ENCODE results near the gene PRELID2.
A peak's percentile ranks its signal among the peaks of the same experiment; 100 is the strongest.
"Not testable (repeated sequence)": the region's sequence is repeated elsewhere in the genome, so short reads cannot be mapped to it uniquely, and the experiment has no call there.

Gene PRELID2

DNA sequence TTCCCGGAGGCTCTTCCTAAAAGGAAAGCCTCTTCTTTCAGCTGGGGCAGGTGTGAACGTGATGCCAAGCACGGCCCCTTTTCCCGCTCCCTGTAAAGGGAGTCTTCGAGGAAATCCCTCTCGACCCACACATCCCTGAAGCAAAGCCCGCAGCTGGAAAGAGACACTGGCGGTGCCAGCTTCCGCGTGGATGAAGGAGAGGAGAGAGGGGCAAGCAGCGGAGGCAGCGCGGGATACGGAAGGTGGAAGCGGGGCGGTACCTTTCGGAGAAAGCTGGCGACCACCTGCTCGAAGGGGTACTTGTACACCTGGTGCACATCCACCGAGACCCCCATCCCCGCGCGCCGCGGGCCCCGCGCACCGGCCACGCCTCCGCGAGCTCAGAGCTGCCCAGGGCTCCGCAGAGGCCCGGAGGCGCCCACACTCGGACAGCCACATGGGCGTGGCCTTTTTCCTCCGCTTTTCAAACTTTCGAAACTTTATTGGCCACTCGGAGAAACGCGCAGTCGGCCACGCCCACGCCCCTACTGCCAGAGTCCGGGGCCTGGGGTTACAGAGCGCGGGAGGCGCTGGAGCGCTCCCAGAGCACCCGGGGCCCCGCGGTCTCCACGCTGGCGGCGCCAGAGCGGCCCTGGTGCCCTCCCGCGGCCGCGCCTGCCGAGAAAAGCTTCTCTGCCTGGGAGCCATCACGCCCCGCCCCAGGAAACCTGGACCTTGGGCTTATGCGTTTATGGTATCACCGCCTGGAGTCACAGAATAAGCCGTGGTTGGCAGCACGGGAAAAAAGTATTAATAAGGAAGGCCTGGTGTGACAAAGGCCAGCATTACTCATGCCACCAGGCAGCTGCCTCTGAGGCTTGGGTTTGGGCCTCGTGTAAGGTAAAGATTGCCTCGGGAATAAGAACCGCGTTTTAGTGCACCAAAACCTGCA is at the start of gene PRELID2:
Gene PRELID2 (minus strand): TSS at position 426 of the 931 bp plus-strand sequence. CDS start 91 bp downstream, at position 335.
- peak; percentile 76 for DNase-seq

DNA sequence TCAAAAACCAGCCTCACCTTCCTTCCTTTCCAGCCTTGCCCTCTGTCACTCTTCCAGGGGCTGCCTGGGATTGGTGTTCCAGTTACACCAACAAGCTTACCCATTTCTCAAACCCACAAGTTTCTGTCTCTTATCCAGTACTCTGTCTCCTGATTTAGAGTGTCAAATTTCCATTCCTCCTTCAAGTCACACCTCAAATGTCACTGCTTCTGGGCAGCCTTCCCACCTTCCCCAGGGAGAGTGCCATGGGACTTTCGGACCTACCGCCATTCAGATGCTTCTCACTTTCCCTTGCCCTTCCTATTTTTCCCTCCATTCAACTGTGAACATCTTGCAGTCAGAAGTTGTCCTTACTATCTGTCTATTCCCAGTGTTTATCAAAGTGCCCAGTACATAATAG is 39.6 kb upstream of the PRELID2 start:
- DNase-seq = no peak

DNA sequence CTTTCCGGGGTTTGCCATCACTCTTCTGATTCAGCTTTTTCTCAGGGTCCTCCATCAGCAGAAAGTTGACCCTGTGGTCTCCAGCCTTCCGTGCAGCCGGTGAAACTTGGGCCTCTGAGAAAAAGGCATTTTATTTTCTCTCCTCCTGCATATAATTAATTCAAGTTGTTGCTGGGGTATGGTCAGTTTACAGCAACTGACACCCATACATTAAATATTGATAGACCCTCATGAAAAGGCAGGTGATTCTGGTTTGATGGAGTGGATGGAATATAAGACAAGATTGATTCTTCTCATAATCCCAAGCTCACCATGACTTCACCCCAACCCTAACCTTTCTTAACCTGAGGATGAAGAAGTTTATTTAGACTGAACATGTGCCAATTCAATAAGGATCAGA is 37.8 kb upstream of the PRELID2 start, which contains the start of gene GRXCR2:
Gene GRXCR2 (minus strand): TSS at position 101 of the 400 bp plus-strand sequence. CDS start 46 bp downstream, at position 55.
- DNase-seq = no peak

DNA sequence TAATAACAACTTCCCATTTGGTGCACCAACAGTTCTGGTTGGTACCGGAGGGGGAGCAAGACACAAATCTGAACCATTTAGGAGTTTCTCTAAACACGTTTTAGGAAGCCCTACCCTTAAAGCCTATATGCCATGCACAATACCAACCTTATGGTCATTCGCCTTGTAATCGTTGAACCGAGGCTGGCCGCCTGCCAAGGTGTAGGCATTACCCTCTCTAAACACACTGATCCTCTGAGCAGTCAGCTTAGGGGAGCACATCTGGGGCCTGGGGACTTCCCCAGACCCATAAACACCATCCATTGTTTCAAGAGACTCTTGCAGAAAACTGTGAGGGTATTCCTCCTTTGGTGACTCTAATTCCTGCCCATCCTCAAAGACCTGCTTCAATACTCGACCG is 37.3 kb upstream of the PRELID2 start:
- DNase-seq = no peak

DNA sequence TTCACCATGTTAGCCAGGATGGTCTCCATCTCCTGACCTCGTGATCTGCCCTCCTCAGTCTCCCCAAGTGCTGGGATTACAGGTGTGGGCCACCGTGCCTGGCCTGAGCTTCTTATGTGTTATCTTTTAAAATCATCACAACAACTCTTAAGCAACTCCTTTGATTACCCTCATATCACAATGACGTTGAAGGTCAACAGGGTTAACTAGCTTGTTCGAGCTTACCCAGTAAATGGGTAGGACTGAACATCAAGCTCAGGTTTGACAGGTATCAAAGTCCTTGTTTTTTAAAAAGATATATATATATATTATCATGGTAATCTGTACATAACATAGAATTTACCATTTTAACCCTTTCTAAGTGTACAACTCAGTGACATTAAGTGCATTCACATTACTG is 34.6 kb upstream of the PRELID2 start:
- no peak for DNase-seq

DNA sequence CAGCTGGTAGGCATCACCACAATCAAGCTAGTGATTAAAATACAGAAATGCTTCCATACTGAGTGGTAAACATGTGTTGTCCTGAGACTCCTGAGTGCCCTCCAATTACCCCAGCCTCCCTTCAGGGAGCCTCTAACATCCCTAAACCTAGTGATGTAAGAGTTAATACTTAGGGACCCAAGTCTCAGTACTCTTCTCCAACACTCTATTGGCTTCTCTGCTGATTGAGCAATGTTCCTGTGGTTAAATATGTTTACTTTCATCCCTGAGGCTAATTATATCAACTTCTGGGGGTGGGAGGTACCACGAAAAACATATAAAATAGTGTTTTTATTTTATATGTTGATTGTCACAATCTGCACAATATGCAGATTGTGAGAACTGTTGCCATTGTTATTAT is 32.7 kb upstream of the PRELID2 start:
- no peak for DNase-seq

DNA sequence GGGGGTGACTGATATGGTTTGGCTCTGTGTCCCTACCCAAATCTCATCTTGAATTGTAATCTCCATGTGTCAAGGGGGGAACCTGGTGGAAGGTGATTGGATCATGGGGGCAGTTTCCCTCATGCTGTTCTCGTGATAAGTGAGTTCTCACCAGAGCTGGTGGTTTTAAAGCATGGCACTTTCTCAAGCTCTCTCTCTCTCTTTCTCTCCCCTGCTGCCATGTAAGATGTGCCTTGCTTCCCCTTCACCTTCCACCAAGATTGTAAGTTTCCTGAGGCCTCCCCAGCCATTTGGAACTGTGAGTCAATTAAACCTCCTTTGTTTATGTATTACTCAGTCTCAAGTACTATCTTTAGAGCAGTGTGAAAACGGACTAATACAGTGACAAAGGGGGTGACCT is 29.3 kb upstream of the PRELID2 start:
- DNase-seq = not testable (repeated sequence)

DNA sequence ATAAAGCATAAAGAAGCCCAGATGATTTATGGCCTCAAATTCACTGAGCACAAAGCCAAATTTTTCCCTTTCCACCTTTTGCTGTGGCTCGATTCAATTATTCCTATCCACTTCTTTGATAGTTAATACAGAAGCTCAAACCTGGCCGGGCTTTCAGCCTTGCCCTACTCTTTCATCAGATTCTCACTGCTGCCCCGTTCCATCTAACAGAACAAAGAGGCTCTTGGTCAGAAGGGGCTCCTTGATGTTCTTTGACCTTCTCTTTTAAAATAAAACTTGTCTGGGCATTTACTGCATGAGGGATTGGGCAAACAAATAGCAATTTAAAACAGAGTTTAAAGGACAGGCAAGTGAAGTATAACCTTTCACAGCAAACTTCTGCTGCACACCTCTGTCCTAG is 27.9 kb upstream of the PRELID2 start:
- DNase-seq = no peak

DNA sequence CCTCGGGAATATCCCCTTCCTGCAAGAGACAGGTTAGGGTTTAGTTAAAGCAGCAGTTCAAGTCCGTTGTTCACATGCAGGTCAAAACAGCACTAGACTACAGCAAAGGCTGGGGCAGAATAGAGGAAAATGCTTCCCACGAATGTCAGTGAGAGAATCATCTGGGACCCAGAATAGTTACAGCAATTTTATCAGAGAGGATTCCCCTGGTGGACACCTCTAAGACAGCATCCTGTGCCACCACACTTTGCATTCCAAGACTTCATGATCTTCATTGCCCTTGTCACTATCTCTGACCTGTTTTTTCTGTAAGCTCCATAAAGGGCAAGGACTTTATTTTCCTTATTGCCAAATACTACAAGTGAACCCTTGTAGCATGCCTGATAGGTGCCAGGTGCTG is 24.8 kb upstream of the PRELID2 start:
- DNase-seq = no peak

DNA sequence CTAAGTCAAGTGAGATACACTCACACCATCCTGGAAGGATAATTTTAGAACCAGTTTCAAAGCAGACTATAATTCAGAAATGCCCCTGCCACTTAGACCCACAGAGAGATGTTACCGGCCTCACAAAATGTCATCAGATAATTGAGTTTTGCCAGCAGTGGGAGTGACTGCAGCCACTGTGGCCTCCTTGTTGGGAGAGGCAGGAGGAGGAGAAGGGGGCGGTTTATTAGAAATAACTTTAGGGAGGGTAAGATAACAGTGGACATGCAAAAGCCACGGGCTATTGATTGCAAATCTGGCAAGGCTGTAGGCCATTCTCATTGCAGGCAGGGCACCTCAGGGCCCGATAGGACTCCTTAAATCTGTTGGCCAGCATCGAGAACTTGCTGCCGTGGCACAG is 24.3 kb upstream of the PRELID2 start:
- no peak for DNase-seq

DNA sequence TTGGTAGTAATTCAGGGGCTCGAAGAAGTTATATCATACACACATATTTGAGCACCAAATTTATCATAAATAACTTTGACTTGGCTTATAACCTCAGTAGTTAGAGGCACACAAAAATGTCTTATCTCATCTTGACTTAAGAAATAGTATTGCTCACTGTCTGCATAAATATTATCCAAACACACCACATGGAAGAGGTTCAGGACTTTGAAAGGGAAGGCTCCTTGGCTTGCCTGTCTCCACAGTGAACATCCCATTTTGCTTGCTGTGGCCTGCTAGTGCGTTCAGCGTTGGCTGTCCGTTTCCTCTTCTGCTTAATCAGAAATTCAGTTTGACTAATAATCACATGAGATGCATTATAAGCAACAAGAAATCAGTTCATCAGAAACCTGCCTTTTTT is 23.8 kb upstream of the PRELID2 start:
- no peak for DNase-seq

DNA sequence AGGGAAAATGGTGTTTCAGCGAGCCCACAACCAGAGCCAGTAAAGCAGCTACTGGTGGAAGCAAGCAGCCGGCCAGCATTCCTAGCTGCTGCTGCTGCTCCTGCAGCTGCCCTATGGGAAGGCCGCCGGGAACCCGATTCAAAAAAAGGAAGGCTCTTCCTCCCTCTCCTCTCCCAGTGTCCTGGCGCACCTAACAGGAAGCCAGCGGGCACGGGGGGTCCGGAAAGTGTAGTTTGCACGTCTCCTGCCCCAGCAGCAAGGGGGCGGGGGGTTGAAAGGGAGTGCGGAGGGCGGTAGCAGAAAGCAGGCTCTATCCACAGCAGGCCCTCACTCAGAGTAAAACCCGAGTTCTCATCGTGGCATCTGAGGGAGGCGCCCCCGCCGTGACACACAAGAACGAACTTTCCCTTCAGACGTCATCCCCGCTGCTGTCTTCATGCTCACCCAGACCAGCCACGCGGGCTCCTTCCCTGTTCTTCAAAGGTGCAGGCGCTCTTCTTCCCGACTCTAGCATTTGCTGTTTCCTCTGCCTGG is 21.2 kb upstream of the PRELID2 start:
- peak; percentile 58 for DNase-seq

DNA sequence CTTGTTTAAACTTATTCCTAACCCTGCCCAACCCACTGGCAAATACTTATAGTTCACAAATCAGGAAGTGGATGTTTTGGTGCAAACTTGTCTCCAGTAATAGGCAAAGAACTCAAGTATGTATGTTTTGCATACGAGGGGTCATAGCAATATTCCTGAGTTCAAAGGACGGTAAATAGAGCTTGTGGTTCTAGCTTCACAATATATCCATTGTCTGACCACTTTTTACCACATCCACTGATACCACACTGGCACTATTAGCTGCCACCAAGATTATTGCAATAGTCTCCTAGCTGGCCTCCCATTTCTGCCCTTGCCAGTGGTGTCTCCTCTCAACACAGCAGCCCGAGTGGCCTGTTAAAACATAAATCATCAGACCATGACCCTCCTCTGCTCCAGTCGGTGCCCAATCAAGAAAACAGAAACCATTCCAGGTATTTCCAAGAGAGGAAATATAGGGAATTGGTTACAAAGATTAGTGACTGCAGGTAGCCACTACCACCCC is 20.7 kb upstream of the PRELID2 start:
- DNase-seq = no peak

DNA sequence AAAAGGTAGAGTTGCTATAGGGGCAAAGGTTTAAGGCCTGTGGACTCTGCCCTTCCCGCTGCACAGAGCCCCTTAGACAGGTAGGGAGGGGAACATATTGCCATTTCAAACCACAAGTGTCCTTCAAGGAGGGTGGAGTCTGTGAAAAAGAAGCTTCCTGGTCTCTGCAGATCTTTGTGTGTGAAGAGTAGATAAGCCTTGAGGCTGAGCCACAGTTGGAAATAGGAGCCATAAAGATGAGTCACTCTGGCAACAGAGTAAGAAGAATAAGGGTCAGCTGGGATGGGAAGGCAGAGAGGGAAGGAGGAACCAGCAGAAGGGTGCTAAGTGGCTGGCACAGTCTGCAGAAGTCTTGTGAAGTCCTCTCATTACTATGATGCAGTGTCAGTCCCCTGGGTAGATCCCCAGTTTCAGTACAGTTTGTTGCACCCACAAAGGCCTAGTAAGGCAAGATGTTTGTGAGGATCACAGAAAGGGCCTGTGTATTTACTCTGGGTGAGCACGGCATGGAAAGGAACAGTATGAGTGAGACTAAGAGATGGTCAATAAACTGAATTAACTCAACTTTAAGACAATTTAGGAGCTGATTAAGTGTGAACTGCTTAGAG is 19.6 kb upstream of the PRELID2 start:
- no peak for DNase-seq

DNA sequence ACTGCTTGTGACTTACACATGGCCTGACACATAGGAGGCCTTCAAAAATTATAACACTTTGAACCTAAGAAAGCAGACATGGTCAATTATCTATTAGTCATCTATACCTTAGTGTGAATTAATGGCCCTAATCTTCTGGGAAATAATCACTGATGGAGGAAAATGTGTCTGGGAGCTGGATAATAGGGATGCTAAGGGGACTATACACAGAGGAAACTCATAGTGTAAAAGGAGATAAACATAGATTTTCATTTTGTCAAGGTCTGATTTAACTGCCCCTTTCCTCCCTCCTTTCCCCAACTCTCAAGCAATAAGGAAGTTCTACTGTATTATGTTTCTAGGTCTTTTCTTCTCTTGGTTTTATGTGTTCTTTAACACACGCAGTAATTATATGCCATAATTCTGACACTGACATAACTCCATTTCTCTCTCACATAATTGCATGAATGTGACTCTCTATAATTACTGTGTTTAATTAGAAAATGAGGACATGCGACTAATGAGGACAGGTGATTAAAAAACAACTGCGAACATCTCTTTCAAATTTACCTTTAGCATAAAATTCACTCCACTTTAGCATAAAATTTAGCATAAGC is 18.7 kb upstream of the PRELID2 start:
- no peak for DNase-seq

DNA sequence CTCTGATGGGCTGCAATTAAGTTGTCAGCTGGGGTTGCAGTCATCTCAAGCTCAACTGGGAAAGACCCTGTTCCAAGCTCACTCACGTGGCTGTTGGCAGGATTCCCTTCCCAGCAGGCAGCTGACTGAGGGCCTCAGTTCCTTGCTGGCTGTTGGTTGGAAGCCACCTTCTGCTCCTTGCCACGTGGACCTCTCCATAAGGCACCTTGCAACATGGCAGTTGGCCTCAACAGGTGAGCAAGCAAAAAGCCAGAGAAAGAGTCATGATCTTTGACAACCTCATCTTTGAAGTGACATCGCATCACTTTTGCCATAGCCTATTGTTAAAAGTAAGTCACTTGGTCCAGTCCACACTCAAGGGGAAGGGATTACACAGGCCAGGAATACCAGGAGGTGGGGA is 17.8 kb upstream of the PRELID2 start:
- DNase-seq = no peak

DNA sequence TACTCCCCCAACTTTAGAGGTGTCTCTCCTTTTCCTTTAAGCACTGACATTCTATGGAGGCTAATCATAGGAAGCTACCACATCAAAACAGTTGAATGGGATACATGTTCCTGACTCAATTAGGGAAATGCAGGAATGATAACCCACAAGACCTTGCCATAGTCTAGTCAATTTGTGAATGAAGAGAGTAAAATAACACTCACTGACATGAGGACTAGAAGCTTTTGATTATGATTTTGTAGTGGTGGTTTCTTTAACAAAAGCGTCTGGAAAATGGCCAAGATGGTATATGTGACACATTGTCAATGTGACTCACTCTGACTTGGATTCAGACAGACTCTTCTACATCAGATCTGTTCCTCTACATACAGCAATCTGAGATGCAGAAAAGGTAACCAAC is 13.7 kb upstream of the PRELID2 start:
- DNase-seq = no peak

DNA sequence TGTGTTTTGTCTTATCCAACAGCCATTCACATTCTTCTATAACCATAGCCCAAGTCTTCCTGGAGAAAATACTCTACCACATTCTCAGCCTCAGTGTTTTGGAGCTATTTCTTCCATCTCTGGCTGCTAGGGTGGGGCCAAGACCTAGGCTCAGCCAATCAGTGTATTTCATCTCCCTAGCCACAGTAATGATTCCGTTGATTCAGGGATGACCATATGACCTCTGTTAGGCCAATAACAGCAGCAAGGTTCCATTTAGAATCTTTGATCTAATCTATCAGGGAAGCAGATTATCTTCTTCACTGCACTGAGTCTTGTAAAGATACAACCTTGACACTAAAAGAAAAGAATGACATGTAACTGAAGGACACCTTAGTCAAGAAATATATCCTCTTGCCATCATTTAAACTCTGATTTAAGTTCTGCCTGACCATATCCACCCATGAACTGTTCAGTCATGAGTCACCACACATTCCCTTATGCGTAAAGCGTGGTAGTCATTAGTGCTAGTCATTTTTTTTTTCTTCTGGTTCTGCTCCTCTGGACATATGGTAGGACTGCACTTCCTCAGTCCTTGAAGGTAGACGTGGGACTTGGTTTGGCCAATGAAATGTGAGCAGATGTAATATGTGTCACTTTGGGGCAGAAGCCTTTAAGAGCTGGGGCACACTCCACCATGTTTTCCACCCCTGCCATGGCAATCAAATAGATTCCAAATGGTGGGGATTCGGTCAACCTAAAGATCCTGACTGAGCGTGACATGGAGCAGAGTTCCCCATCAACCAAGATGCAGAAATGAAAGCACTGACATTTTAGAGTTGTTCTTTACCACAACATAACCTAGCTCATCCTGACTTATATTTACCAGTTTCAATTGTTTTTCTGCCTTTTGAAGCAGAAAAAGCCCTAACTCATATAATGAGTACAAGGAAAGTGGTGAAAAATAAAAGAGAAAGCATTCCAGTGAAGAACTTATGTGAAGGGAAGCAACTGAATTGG is 12.7 kb upstream of the PRELID2 start:
- no peak for DNase-seq

DNA sequence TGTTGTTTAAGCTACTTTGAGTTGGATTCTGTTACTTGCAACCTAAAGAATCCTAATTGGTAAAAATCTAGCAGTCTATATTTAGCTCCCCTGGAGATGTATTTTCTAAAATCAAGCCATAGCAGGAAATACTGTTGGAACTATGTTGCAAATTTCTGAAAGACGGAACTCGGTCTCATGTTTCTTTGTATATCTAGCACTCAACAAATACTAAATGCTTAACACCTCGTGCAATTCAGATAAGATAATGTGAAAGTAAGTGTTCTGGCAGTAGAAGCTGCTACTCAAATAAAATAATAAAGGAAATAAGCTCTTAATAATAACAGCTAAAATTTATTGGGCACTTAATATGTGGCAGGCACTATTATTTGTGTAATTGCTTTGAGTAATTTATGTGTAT is 10.9 kb upstream of the PRELID2 start:
- DNase-seq = no peak

DNA sequence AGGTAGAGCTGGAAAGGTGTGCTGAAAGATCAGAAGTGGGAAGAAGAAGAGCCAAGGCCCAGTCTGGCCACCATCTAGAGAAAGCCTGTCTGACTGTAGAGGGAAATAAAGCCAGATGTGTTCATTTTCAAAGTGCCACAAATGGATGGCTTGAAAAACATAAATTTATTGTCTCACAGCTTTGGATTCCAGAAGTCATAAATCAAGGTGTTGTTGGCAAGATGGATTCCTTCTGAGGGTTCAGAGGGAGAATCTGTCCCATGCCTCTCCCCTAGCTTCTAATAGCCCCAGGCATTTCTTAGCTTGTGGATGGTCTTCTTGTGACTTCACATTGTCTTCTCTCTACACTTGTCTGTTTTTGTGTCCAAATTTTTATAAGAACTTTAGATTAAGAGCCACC is 6.2 kb upstream of the PRELID2 start:
- no peak for DNase-seq

DNA sequence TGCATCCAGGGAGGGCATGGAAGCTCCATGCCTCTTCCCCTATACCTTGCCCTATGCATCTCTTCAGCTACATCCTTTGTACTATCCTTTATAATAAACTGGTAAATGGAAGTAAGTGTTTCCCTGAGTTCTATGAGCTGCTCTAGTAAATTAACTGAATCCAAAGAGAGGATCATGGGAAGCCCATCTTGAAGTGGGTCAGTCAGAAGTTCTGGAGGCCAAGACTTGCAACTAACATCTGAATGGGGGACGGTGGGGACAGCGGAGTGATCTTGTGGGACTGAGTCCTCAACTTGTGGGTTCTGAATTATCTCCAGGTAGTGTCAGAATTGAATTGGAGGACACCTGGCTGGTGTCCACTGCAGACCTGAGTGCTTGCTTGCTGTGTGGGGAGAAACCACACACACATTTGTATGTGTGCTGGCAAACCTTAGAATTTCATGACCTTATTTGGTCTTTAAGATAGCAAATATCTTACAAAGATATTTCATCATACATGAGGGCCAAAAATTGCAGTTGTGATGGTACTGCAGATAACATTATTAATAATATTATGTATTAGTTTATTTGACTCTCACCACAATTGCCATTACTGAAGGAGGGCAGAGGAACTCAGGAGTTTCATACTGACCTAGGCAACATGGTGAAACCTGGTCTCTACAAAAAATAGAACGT is 5.5 kb upstream of the PRELID2 start:
- DNase-seq = no peak

DNA sequence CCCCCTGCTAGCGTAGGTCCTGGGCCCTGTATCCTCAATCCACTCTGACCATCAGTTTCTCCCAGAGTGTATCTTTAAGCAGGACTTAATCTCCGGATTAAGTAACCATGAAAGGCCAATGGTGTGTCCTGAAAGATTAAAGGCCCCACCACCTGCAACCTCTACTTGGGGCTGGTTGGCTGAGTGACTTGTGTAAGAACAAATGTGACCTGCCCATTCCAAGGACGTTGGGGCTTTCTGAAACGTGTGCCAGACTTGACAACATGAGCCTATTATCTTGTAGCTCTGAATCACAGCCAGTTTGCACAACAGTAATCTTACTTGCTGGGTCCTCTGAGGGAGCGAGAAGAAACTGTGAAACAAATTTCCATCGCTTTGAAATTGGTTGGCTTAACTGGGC is 3.1 kb upstream of the PRELID2 start:
- no peak for DNase-seq

Measured in activated CD8-positive, alpha-beta memory T cell treated with anti-CD3 and anti-CD28 coated beads, Interleukin-2, amount 50 U/mL, for 48 hours (primary cell).